Activated CD4-positive, alpha-beta T cell treated with anti-CD3 and anti-CD28 coated beads for 48 hours (primary cell): ENCODE data around the gene FSHB.

Experiments
- DNase-seq: peaks from one replicate; pipeline ENCODE4 v3.0.0-alpha.2; 2020

Gene FSHB

GRCh38 chr11:30270671-30271070 is 39.9 kb downstream of the FSHB start:
- no peak for DNase-seq

- no peak for DNase-seq
These were observed 46.4 kb downstream of the FSHB start for GRCh38 chr11:30277176-30277575.

- no peak for DNase-seq
These were observed 49.0 kb downstream of the FSHB start for GRCh38 chr11:30279796-30280195.

GRCh38 chr11:30281476-30282288 is 50.9 kb downstream of the FSHB start:
- no peak for DNase-seq

- no peak for DNase-seq
These were observed 51.4 kb downstream of the FSHB start for GRCh38 chr11:30282289-30282631.
